ENCODE data around the gene UBE2E3. TPM values are rescaled to one million over a fixed set of nuclear protein-coding genes. Genes with fewer than 3 reads are reported as not detected.

The UBE2E3 gene
- total RNA-seq, 2 experiments from 2014 or later = 37.0 to 69.6 TPM

- intact Hi-C loops (cut with DNase I, micrococcal nuclease) = no loop called here
- no peak overlapping the region for H3K27ac Mint-ChIP-seq
- DNase-seq = no peak
- H3K36me3 Mint-ChIP-seq (ENCODE audit: low read depth) = no peaks in the 10 kb centered on the region
- POLR2A ChIA-PET = no interaction called here
- ATAC-seq = no peak
- peaks cover 19% of the 10 kb centered on the region for H3K27me3 Mint-ChIP-seq
- CTCF ChIA-PET = interaction anchor here (0.7 kb wide), 1 partner anchor 15 kb away, joined by 3 read pairs; no protein-coding TSS in a partner anchor
- no peak overlapping the region for H3K4me3 Mint-ChIP-seq
- H3K9me3 Mint-ChIP-seq (ENCODE audit: low read depth) = no peaks in the 10 kb centered on the region
- peaks cover 3% of the 10 kb centered on the region for H3K4me1 Mint-ChIP-seq
These were observed 27.6 kb upstream of the UBE2E3 start for GRCh38 chr2:180952731-180953336.

- DNase-seq (no peak), ATAC-seq (no peak)
- peaks cover 15% of the 10 kb centered on the region for H3K27me3 Mint-ChIP-seq
- peaks cover 3% of the 10 kb centered on the region for H3K4me1 Mint-ChIP-seq
- H3K4me3 Mint-ChIP-seq = no peak overlapping the region
- CTCF ChIA-PET = no interaction called here
- no peaks in the 10 kb centered on the region for H3K36me3 Mint-ChIP-seq (ENCODE audit: low read depth)
- no peak overlapping the region for H3K27ac Mint-ChIP-seq
- H3K9me3 Mint-ChIP-seq (ENCODE audit: low read depth) = no peaks in the 10 kb centered on the region
- POLR2A ChIA-PET = no interaction called here
- intact Hi-C loops (cut with DNase I, micrococcal nuclease) = no loop called here
These were observed 26.9 kb upstream of the UBE2E3 start for GRCh38 chr2:180953550-180953949.

GRCh38 chr2:180955101-180955500, 25.3 kb upstream of the UBE2E3 start:
- ChIA-PET CTCF (interaction anchor here (0.6 kb wide), 1 partner anchor 34 kb away, joined by 3 read pairs; no protein-coding TSS in a partner anchor), POLR2A (no interaction called here)
- Mint-ChIP-seq H3K4me3 (no peak overlapping the region), H3K27me3 (peaks cover 11% of the 10 kb centered on the region), H3K4me1 (peaks cover 3% of the 10 kb centered on the region), H3K36me3 (ENCODE audit: low read depth) (no peaks in the 10 kb centered on the region), H3K27ac (no peak overlapping the region), H3K9me3 (ENCODE audit: low read depth) (no peaks in the 10 kb centered on the region)
- ATAC-seq (no peak), DNase-seq (no peak)
- intact Hi-C loops (cut with DNase I, micrococcal nuclease) = no loop called here

GRCh38 chr2:180959787-180960186, 20.6 kb upstream of the UBE2E3 start:
- H3K4me3 Mint-ChIP-seq = no peak overlapping the region
- no peaks in the 10 kb centered on the region for H3K9me3 Mint-ChIP-seq (ENCODE audit: low read depth)
- no peaks in the 10 kb centered on the region for H3K36me3 Mint-ChIP-seq (ENCODE audit: low read depth)
- ATAC-seq (no peak), DNase-seq (no peak)
- ChIA-PET CTCF (no interaction called here), POLR2A (no interaction called here)
- no peaks in the 10 kb centered on the region for H3K4me1 Mint-ChIP-seq
- H3K27me3 Mint-ChIP-seq = peaks cover 4% of the 10 kb centered on the region
- intact Hi-C loops (cut with DNase I, micrococcal nuclease) = no loop called here
- H3K27ac Mint-ChIP-seq = no peak overlapping the region

GRCh38 chr2:180960982-180961381, 19.4 kb upstream of the UBE2E3 start:
- ATAC-seq = no peak
- CTCF ChIA-PET = no interaction called here
- no peak overlapping the region for H3K4me3 Mint-ChIP-seq
- H3K9me3 Mint-ChIP-seq (ENCODE audit: low read depth) = no peaks in the 10 kb centered on the region
- POLR2A ChIA-PET = no interaction called here
- H3K27me3 Mint-ChIP-seq = peaks cover 6% of the 10 kb centered on the region
- no peaks in the 10 kb centered on the region for H3K36me3 Mint-ChIP-seq (ENCODE audit: low read depth)
- DNase-seq = no peak
- H3K4me1 Mint-ChIP-seq = no peaks in the 10 kb centered on the region
- no peak overlapping the region for H3K27ac Mint-ChIP-seq
- intact Hi-C loops (cut with DNase I, micrococcal nuclease) = no loop called here

GRCh38 chr2:180962727-180963314, 17.6 kb upstream of the UBE2E3 start:
- intact Hi-C loops (cut with DNase I, micrococcal nuclease) = no loop called here
- Mint-ChIP-seq H3K27ac (no peak overlapping the region), H3K27me3 (peaks cover 6% of the 10 kb centered on the region), H3K36me3 (ENCODE audit: low read depth) (no peaks in the 10 kb centered on the region), H3K4me1 (no peaks in the 10 kb centered on the region), H3K4me3 (no peak overlapping the region), H3K9me3 (ENCODE audit: low read depth) (no peaks in the 10 kb centered on the region)
- CTCF ChIA-PET = interaction anchor here (1.5 kb wide), 1 partner anchor 8 kb away, joined by 3 read pairs; no protein-coding TSS in a partner anchor
- POLR2A ChIA-PET = no interaction called here
- DNase-seq = no peak
- ATAC-seq = no peak

- Mint-ChIP-seq H3K4me1 (no peaks in the 10 kb centered on the region), H3K36me3 (ENCODE audit: low read depth) (no peaks in the 10 kb centered on the region), H3K27ac (no peak overlapping the region), H3K27me3 (peaks cover 8% of the 10 kb centered on the region), H3K9me3 (ENCODE audit: low read depth) (no peaks in the 10 kb centered on the region), H3K4me3 (no peak overlapping the region)
- DNase-seq = no peak
- no peak for ATAC-seq
- ChIA-PET POLR2A (no interaction called here), CTCF (no interaction called here)
- intact Hi-C loops (cut with DNase I, micrococcal nuclease) = no loop called here
These were observed 14.0 kb upstream of the UBE2E3 start for GRCh38 chr2:180966378-180966777.

GRCh38 chr2:180969124-180969523, 11.3 kb upstream of the UBE2E3 start:
- Mint-ChIP-seq H3K36me3 (ENCODE audit: low read depth) (no peaks in the 10 kb centered on the region), H3K4me3 (no peak overlapping the region), H3K9me3 (ENCODE audit: low read depth) (no peaks in the 10 kb centered on the region), H3K4me1 (no peaks in the 10 kb centered on the region), H3K27ac (no peak overlapping the region), H3K27me3 (peaks cover 6% of the 10 kb centered on the region)
- ATAC-seq = no peak
- ChIA-PET POLR2A (no interaction called here), CTCF (interaction anchor here (1.1 to 2.7 kb wide), 2 partner anchors 11 to 90 kb away, joined by 3 to 20 read pairs; partner anchors contain the start of gene UBE2E3)
- intact Hi-C loops (cut with DNase I, micrococcal nuclease) = no loop called here
- no peak for DNase-seq

- CTCF ChIA-PET = interaction anchor here (1.0 to 2.7 kb wide), 2 partner anchors 10 to 89 kb away, joined by 3 to 20 read pairs; partner anchors contain the start of gene UBE2E3
These were observed 10.4 kb upstream of the UBE2E3 start for GRCh38 chr2:180970016-180970415.

GRCh38 chr2:180971811-180972210, 8.6 kb upstream of the UBE2E3 start:
- POLR2A ChIA-PET = no interaction called here
- ATAC-seq = no peak
- Mint-ChIP-seq H3K36me3 (ENCODE audit: low read depth) (no peaks in the 10 kb centered on the region), H3K4me1 (no peaks in the 10 kb centered on the region), H3K4me3 (no peak overlapping the region), H3K27me3 (peaks cover 2% of the 10 kb centered on the region), H3K27ac (no peak overlapping the region), H3K9me3 (ENCODE audit: low read depth) (no peaks in the 10 kb centered on the region)
- intact Hi-C loops (cut with DNase I, micrococcal nuclease) = no loop called here
- CTCF ChIA-PET = no interaction called here
- DNase-seq = no peak

More at GRCh38 chr2:180970016-180970415, 10.4 kb upstream of the UBE2E3 start:
- ATAC-seq (no peak), DNase-seq (no peak)
- intact Hi-C loops (cut with DNase I, micrococcal nuclease) = no loop called here
- no peaks in the 10 kb centered on the region for H3K36me3 Mint-ChIP-seq (ENCODE audit: low read depth)
- H3K4me3 Mint-ChIP-seq = no peak overlapping the region
- no peak overlapping the region for H3K27ac Mint-ChIP-seq
- POLR2A ChIA-PET = no interaction called here
- no peaks in the 10 kb centered on the region for H3K9me3 Mint-ChIP-seq (ENCODE audit: low read depth)
- H3K27me3 Mint-ChIP-seq = peaks cover 6% of the 10 kb centered on the region
- H3K4me1 Mint-ChIP-seq = no peaks in the 10 kb centered on the region

GRCh38 chr2:180975585-180975984, 4.8 kb upstream of the UBE2E3 start:
- no peak for ATAC-seq
- H3K36me3 Mint-ChIP-seq (ENCODE audit: low read depth) = no peaks in the 10 kb centered on the region
- no peak overlapping the region for H3K4me3 Mint-ChIP-seq
- H3K4me1 Mint-ChIP-seq = peaks cover 8% of the 10 kb centered on the region
- peaks cover 2% of the 10 kb centered on the region for H3K27me3 Mint-ChIP-seq
- intact Hi-C loops (cut with DNase I, micrococcal nuclease) = no loop called here
- H3K27ac Mint-ChIP-seq = no peak overlapping the region
- ChIA-PET CTCF (no interaction called here), POLR2A (no interaction called here)
- no peaks in the 10 kb centered on the region for H3K9me3 Mint-ChIP-seq (ENCODE audit: low read depth)
- DNase-seq = no peak
